ENCODE results near the gene ICAM1.
A peak's percentile ranks its signal among the peaks of the same experiment; 100 is the strongest.

The ICAM1 gene

GRCh38 chr19:10258080-10258710 lies 12.7 kb upstream of the ICAM1 start:
- Histone ChIP-seq H3K27ac (ENCODE audit: insufficient read depth, low read length, poor library complexity, severe bottlenecking) (no peak overlapping the region), H3K4me3 (ENCODE audit: insufficient read depth, low read depth, low read length, poor library complexity, severe bottlenecking) (no peak overlapping the region), H3K9me3 (ENCODE audit: control insufficient read depth, low read length) (no peaks in the 10 kb centered on the region), H3K27me3 (replicated peaks; ENCODE audit: control insufficient read depth, insufficient read depth, low read length, poor library complexity, severe bottlenecking) (no peaks in the 10 kb centered on the region), H3K36me3 (ENCODE audit: control insufficient read depth, insufficient read depth, low read length) (peaks cover 29% of the 10 kb centered on the region), H3K4me1 (ENCODE audit: control insufficient read depth, insufficient read depth, low read length, poor library complexity, severe bottlenecking) (peaks cover 8% of the 10 kb centered on the region)
- no peak for DNase-seq

GRCh38 chr19:10259162-10259905 lies 11.6 kb upstream of the ICAM1 start:
- Histone ChIP-seq H3K36me3 (ENCODE audit: control insufficient read depth, insufficient read depth, low read length) (peaks cover 29% of the 10 kb centered on the region), H3K4me3 (ENCODE audit: insufficient read depth, low read depth, low read length, poor library complexity, severe bottlenecking) (no peak overlapping the region), H3K4me1 (ENCODE audit: control insufficient read depth, insufficient read depth, low read length, poor library complexity, severe bottlenecking) (peaks cover 8% of the 10 kb centered on the region), H3K27ac (ENCODE audit: insufficient read depth, low read length, poor library complexity, severe bottlenecking) (no peak overlapping the region), H3K27me3 (replicated peaks; ENCODE audit: control insufficient read depth, insufficient read depth, low read length, poor library complexity, severe bottlenecking) (no peaks in the 10 kb centered on the region), H3K9me3 (ENCODE audit: control insufficient read depth, low read length) (no peaks in the 10 kb centered on the region)
- DNase-seq = peak; percentile 75 to 83 (median 75)

GRCh38 chr19:10260141-10260584 lies 10.8 kb upstream of the ICAM1 start:
- Histone ChIP-seq H3K36me3 (ENCODE audit: control insufficient read depth, insufficient read depth, low read length) (peaks cover 22% of the 10 kb centered on the region), H3K4me1 (ENCODE audit: control insufficient read depth, insufficient read depth, low read length, poor library complexity, severe bottlenecking) (peaks cover 8% of the 10 kb centered on the region), H3K27ac (ENCODE audit: insufficient read depth, low read length, poor library complexity, severe bottlenecking) (no peak overlapping the region), H3K9me3 (ENCODE audit: control insufficient read depth, low read length) (no peaks in the 10 kb centered on the region), H3K4me3 (ENCODE audit: insufficient read depth, low read depth, low read length, poor library complexity, severe bottlenecking) (no peak overlapping the region), H3K27me3 (replicated peaks; ENCODE audit: control insufficient read depth, insufficient read depth, low read length, poor library complexity, severe bottlenecking) (no peaks in the 10 kb centered on the region)
- no peak for DNase-seq

GRCh38 chr19:10262771-10263170 lies 8.1 kb upstream of the ICAM1 start:
- peaks cover 8% of the 10 kb centered on the region for H3K4me1 ChIP-seq (ENCODE audit: control insufficient read depth, insufficient read depth, low read length, poor library complexity, severe bottlenecking)
- no peak for DNase-seq
- no peaks in the 10 kb centered on the region for H3K27me3 ChIP-seq (replicated peaks; ENCODE audit: control insufficient read depth, insufficient read depth, low read length, poor library complexity, severe bottlenecking)
- H3K27ac ChIP-seq (ENCODE audit: insufficient read depth, low read length, poor library complexity, severe bottlenecking) = no peak overlapping the region
- no peaks in the 10 kb centered on the region for H3K9me3 ChIP-seq (ENCODE audit: control insufficient read depth, low read length)
- no peak overlapping the region for H3K4me3 ChIP-seq (ENCODE audit: insufficient read depth, low read depth, low read length, poor library complexity, severe bottlenecking)
- H3K36me3 ChIP-seq (ENCODE audit: control insufficient read depth, insufficient read depth, low read length) = peaks cover 11% of the 10 kb centered on the region

- Histone ChIP-seq H3K4me3 (ENCODE audit: insufficient read depth, low read depth, low read length, poor library complexity, severe bottlenecking) (no peak overlapping the region), H3K27me3 (replicated peaks; ENCODE audit: control insufficient read depth, insufficient read depth, low read length, poor library complexity, severe bottlenecking) (no peaks in the 10 kb centered on the region), H3K36me3 (ENCODE audit: control insufficient read depth, insufficient read depth, low read length) (no peaks in the 10 kb centered on the region), H3K27ac (ENCODE audit: insufficient read depth, low read length, poor library complexity, severe bottlenecking) (no peak overlapping the region), H3K4me1 (ENCODE audit: control insufficient read depth, insufficient read depth, low read length, poor library complexity, severe bottlenecking) (peaks cover 19% of the 10 kb centered on the region), H3K9me3 (ENCODE audit: control insufficient read depth, low read length) (no peaks in the 10 kb centered on the region)
- no peak for DNase-seq
Observed at GRCh38 chr19:10266706-10267105, 4.2 kb upstream of the ICAM1 start.

GRCh38 chr19:10268071-10268470 lies 2.8 kb upstream of the ICAM1 start:
- H3K36me3 ChIP-seq (ENCODE audit: control insufficient read depth, insufficient read depth, low read length) = no peaks in the 10 kb centered on the region
- H3K9me3 ChIP-seq (ENCODE audit: control insufficient read depth, low read length) = no peaks in the 10 kb centered on the region
- no peaks in the 10 kb centered on the region for H3K27me3 ChIP-seq (replicated peaks; ENCODE audit: control insufficient read depth, insufficient read depth, low read length, poor library complexity, severe bottlenecking)
- no peak overlapping the region for H3K27ac ChIP-seq (ENCODE audit: insufficient read depth, low read length, poor library complexity, severe bottlenecking)
- no peak overlapping the region for H3K4me3 ChIP-seq (ENCODE audit: insufficient read depth, low read depth, low read length, poor library complexity, severe bottlenecking)
- peaks cover 19% of the 10 kb centered on the region for H3K4me1 ChIP-seq (ENCODE audit: control insufficient read depth, insufficient read depth, low read length, poor library complexity, severe bottlenecking)
- no peak for DNase-seq

GRCh38 chr19:10269333-10270179 lies 1.4 kb upstream of the ICAM1 start:
- peaks cover 19% of the 10 kb centered on the region for H3K4me1 ChIP-seq (ENCODE audit: control insufficient read depth, insufficient read depth, low read length, poor library complexity, severe bottlenecking)
- peaks cover 1% of the 10 kb centered on the region for H3K36me3 ChIP-seq (ENCODE audit: control insufficient read depth, insufficient read depth, low read length)
- H3K4me3 ChIP-seq (ENCODE audit: insufficient read depth, low read depth, low read length, poor library complexity, severe bottlenecking) = peak overlapping the region; percentile 72
- peak overlapping the region; percentile 77 for H3K27ac ChIP-seq (ENCODE audit: insufficient read depth, low read length, poor library complexity, severe bottlenecking)
- H3K27me3 ChIP-seq (replicated peaks; ENCODE audit: control insufficient read depth, insufficient read depth, low read length, poor library complexity, severe bottlenecking) = no peaks in the 10 kb centered on the region
- no peaks in the 10 kb centered on the region for H3K9me3 ChIP-seq (ENCODE audit: control insufficient read depth, low read length)
- DNase-seq = peak; percentile 70 to 80 (median 74)

GRCh38 chr19:10270180-10270615 lies 722 bp upstream of the ICAM1 start:
- H3K4me3 ChIP-seq (ENCODE audit: insufficient read depth, low read depth, low read length, poor library complexity, severe bottlenecking) = peak overlapping the region; percentile 72
- DNase-seq = peak; percentile 53 to 70 (median 65)

GRCh38 chr19:10271543-10272086 lies 695 bp downstream of the ICAM1 start:
- DNase-seq = peak in 2 of 3 donors; percentile 45 to 55
- Histone ChIP-seq H3K36me3 (ENCODE audit: control insufficient read depth, insufficient read depth, low read length) (peaks cover 6% of the 10 kb centered on the region), H3K27me3 (replicated peaks; ENCODE audit: control insufficient read depth, insufficient read depth, low read length, poor library complexity, severe bottlenecking) (no peaks in the 10 kb centered on the region), H3K4me3 (ENCODE audit: insufficient read depth, low read depth, low read length, poor library complexity, severe bottlenecking) (peak overlapping the region; percentile 72), H3K4me1 (ENCODE audit: control insufficient read depth, insufficient read depth, low read length, poor library complexity, severe bottlenecking) (peaks cover 19% of the 10 kb centered on the region), H3K27ac (ENCODE audit: insufficient read depth, low read length, poor library complexity, severe bottlenecking) (peak overlapping the region; percentile 77), H3K9me3 (ENCODE audit: control insufficient read depth, low read length) (no peaks in the 10 kb centered on the region)

More at GRCh38 chr19:10270180-10270615, 722 bp upstream of the ICAM1 start:
- no peaks in the 10 kb centered on the region for H3K9me3 ChIP-seq (ENCODE audit: control insufficient read depth, low read length)
- H3K36me3 ChIP-seq (ENCODE audit: control insufficient read depth, insufficient read depth, low read length) = peaks cover 6% of the 10 kb centered on the region
- H3K27ac ChIP-seq (ENCODE audit: insufficient read depth, low read length, poor library complexity, severe bottlenecking) = peak overlapping the region; percentile 77
- H3K4me1 ChIP-seq (ENCODE audit: control insufficient read depth, insufficient read depth, low read length, poor library complexity, severe bottlenecking) = peaks cover 19% of the 10 kb centered on the region
- no peaks in the 10 kb centered on the region for H3K27me3 ChIP-seq (replicated peaks; ENCODE audit: control insufficient read depth, insufficient read depth, low read length, poor library complexity, severe bottlenecking)

All from effector memory CD4-positive, alpha-beta T cell (primary cell).